ENCODE results near the gene PACSIN1. TPM values are rescaled to one million over a fixed set of nuclear protein-coding genes. Genes with fewer than 3 reads are reported as not detected.

The PACSIN1 gene
- total and polyA plus RNA-seq, 10 of the 15 experiments (the other 5 are each of a cell fraction or from before 2014, with no cell fraction given) = 0.50 to 9.4 (median 2.8) TPM

- TF ChIP-seq NR2C2 (IDR thresholded peaks at IDR 0.05; ENCODE audit: borderline replicate concordance, control insufficient read depth, insufficient read length, low read depth) (no peak), ZNF592 (IDR thresholded peaks at IDR 0.05) (no peak), RFX5 (IDR thresholded peaks at IDR 0.05; ENCODE audit: low read depth, low read length) (no peak), IRF3 (IDR thresholded peaks at IDR 0.05) (no peak), EED (IDR thresholded peaks at IDR 0.05; ENCODE audit: low read depth) (no peak), NFYB (IDR thresholded peaks at IDR 0.05; ENCODE audit: insufficient read depth, low read depth, low read length) (no peak), SIX5 (IDR thresholded peaks at IDR 0.05; ENCODE audit: low read depth, low read length, severe bottlenecking) (no peak), SMC3 (IDR thresholded peaks at IDR 0.05; ENCODE audit: borderline replicate concordance, low read length) (no peak), RBBP5 (conservative IDR thresholded peaks at IDR 0.05) (no peak)
Observed at GRCh38 chr6:34581561-34581920, 115.7 kb downstream of the PACSIN1 start (continued).

Measured in GM12878 (cell line).